ENCODE measurements around the gene ABHD12.

GRCh38 chr20:25315418-25316210 is 75.0 kb downstream of the ABHD12 start:
- TF ChIP-seq, protein P1, sequence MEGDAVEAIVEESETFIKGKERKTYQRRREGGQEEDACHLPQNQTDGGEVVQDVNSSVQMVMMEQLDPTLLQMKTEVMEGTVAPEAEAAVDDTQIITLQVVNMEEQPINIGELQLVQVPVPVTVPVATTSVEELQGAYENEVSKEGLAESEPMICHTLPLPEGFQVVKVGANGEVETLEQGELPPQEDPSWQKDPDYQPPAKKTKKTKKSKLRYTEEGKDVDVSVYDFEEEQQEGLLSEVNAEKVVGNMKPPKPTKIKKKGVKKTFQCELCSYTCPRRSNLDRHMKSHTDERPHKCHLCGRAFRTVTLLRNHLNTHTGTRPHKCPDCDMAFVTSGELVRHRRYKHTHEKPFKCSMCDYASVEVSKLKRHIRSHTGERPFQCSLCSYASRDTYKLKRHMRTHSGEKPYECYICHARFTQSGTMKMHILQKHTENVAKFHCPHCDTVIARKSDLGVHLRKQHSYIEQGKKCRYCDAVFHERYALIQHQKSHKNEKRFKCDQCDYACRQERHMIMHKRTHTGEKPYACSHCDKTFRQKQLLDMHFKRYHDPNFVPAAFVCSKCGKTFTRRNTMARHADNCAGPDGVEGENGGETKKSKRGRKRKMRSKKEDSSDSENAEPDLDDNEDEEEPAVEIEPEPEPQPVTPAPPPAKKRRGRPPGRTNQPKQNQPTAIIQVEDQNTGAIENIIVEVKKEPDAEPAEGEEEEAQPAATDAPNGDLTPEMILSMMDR (IDR thresholded peaks at IDR 0.05): no peak
- TF ChIP-seq POLR2A (IDR thresholded peaks at IDR 0.05) (no peak), POLR2AphosphoS5 (IDR thresholded peaks at IDR 0.05) (no peak)
